ENCODE data around the gene LENG9. TPM values are rescaled to one million over a fixed set of nuclear protein-coding genes. Genes with fewer than 3 reads are reported as not detected.

The LENG9 gene
- total RNA-seq, 8 experiments from 2014 or later: 1.6 to 10.7 (median 3.7) TPM

- in situ Hi-C loops (cut with MboI; ENCODE audit: low pct_unique_long_range_greater_than_20kb in 2 of 9, low sequenced_read_pairs in 9 of 9, unreplicated experiment in 9 of 9): no loop called here
- WGBS, 10 experiments: 40 to 100% (median 89%) methylated on average over 1 to 11 of the region's 15 CpGs; no CpG with 5 or more reads in 7 of the 10 experiments
- ATAC-seq (replicated peaks in 6 of 8): no peak
- Histone ChIP-seq H3K27ac (peak overlapping the region; percentile 91), H3K4me1 (replicated peaks in 1 of 2) (peaks cover 10 to 11% of the 10 kb centered on the region in 2 donors), H3K4me3 (peak overlapping the region; percentile 39 to 59 (median 49))
Measured at GRCh38 chr19:54462047-54462654, 1.4 kb downstream of the LENG9 start.

DNA sequence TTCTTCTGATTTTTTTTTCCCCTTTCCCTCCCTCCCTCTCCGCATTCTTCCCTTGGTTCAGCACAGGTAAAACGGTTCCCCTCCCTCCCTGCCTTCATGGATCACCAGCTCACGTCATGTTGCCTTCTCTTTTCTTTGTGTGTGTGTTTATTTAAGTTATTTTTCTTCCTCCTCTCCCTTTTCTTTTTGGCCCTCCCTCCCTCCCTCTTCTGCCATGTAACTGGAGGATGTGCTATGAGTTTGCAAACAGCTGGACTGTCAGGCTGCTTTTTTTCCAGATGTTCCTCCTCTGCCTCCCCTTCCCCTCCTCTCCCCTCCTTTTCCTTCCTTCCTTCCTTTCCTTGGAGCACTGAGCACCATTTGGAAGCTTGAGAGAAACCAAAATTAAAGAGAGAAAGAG lies 2.0 kb downstream of the LENG9 start:
- H3K4me3 ChIP-seq: no peak overlapping the region
- WGBS, 10 experiments: 59 to 80% (median 69%) methylated on average over 3 of the region's 3 CpGs; no CpG with 5 or more reads in 7 of the 10 experiments
- in situ Hi-C loops (cut with MboI; ENCODE audit: low pct_unique_long_range_greater_than_20kb in 2 of 9, low sequenced_read_pairs in 9 of 9, unreplicated experiment in 9 of 9): no loop called here
- H3K27ac ChIP-seq: peak overlapping the region in 1 of 2 donors; percentile 91
- H3K4me1 ChIP-seq (replicated peaks in 1 of 2): peaks cover 10 to 11% of the 10 kb centered on the region in 2 donors
- ATAC-seq (replicated peaks in 6 of 8): no peak

GRCh38 chr19:54461210-54461609 lies 2.4 kb downstream of the LENG9 start:
- H3K4me1 ChIP-seq (replicated peaks in 1 of 2): peaks cover 10 to 11% of the 10 kb centered on the region in 2 donors
- 100% methylated on average over 5 of the region's 27 CpGs; no CpG with 5 or more reads in 9 of the 10 experiments for WGBS, 10 experiments
- in situ Hi-C loops (cut with MboI; ENCODE audit: low pct_unique_long_range_greater_than_20kb in 2 of 9, low sequenced_read_pairs in 9 of 9, unreplicated experiment in 9 of 9): no loop called here
- H3K4me3 ChIP-seq: no peak overlapping the region
- no peak for ATAC-seq (replicated peaks in 6 of 8)
- no peak overlapping the region for H3K27ac ChIP-seq

DNA sequence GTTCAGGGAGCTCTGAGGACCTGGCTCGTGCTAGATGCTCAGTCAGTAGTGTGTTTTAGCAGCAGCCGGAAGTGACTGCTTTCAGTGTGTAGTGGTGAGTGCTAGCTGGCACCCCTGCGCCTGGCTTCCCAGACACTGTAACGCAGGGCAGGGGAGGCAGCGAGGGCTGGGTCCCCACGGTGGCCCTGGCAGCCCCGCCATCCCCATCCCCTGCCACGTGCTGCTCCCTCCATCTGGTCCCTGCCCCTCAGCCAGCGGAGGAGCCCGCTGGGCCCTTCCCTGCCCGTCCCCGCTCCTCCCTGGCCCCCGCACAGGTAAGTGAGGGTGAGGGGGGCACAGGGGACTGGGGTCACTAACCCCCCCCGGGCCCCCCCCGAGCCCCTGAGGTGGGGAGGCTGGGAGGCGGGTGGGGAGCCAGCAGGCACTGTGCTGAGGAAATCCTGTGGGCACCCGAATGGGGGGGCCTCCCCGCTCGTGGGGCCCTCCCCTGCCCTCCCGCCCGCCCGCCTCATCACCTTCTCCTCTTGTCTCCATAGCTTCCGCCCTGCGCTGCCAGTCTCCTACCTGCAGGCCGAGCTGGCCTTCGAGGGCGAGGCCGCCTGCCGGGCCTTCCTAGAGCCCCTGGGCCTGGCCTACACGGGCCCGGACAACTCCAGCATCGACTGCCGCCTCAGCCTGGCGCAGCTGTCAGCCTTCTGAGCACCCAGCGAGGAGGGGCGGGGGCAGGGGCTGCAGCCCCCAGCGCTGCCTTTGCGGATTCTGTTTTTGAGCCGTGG lies 3.2 kb downstream of the LENG9 start:
- ATAC-seq (replicated peaks in 6 of 8): no peak
- Histone ChIP-seq H3K27ac (no peak overlapping the region), H3K4me3 (no peak overlapping the region), H3K4me1 (replicated peaks in 1 of 2) (peaks cover 10 to 11% of the 10 kb centered on the region in 2 donors)
- 100% methylated on average over 2 to 3 of the region's 39 CpGs; no CpG with 5 or more reads in 8 of the 10 experiments for WGBS, 10 experiments
- in situ Hi-C loops (cut with MboI; ENCODE audit: low pct_unique_long_range_greater_than_20kb in 2 of 9, low sequenced_read_pairs in 9 of 9, unreplicated experiment in 9 of 9): no loop called here

DNA sequence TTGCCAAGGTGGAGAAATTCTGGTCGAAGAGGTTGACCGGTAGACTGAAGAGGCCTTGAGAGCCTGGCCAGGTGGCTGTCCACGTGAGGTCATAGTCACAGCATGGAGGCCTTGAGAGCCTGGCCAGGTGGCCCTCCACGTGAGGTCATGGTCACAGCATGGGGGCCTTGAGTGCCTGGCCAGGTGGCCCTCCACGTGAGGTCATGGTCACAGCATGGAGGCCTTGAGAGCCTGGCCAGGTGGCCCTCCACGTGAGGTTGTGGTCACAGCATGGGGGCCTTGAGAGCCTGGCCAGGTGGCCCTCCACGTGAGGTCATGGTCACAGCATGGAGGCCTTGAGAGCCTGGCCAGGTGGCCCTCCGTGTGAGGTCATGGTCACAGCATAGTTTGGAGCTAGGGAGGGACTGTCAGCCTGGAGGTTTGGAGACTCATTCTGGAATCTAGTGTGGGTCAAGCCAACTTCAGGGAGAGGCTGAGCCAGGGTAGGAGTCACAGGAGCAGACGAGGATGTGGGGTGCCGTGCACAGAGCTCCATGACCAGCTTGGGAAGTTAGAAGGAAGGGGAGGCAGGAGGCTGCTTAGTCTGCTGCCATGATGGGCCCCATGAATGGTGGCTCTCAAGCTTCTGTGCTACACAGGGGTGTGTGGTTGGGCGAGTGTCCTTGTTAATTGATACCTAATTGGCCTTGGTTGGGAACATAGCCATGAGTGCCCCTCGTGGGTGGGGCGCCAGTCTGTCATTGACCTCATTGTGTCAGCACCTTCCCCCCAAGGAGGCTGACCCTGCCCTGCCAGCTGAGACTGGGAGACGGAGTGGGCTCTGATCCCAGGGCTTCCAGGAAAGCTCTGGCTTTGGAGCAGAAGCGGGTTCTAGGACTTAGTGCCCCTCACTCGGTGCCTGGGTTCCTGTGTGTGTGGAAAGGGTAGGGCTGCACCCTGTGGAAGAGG lies 4.0 kb downstream of the LENG9 start:
- ATAC-seq (replicated peaks in 6 of 8): no peak
- in situ Hi-C loops (cut with MboI; ENCODE audit: low pct_unique_long_range_greater_than_20kb in 2 of 9, low sequenced_read_pairs in 9 of 9, unreplicated experiment in 9 of 9): no loop called here
- H3K27ac ChIP-seq: no peak overlapping the region
- no peak overlapping the region for H3K4me3 ChIP-seq
- H3K4me1 ChIP-seq (replicated peaks in 1 of 2): peaks cover 8 to 10% of the 10 kb centered on the region in 2 donors
- WGBS, 10 experiments: 45 to 100% (median 95%) methylated on average over 1 to 5 of the region's 16 CpGs; no CpG with 5 or more reads in 3 of the 10 experiments

DNA sequence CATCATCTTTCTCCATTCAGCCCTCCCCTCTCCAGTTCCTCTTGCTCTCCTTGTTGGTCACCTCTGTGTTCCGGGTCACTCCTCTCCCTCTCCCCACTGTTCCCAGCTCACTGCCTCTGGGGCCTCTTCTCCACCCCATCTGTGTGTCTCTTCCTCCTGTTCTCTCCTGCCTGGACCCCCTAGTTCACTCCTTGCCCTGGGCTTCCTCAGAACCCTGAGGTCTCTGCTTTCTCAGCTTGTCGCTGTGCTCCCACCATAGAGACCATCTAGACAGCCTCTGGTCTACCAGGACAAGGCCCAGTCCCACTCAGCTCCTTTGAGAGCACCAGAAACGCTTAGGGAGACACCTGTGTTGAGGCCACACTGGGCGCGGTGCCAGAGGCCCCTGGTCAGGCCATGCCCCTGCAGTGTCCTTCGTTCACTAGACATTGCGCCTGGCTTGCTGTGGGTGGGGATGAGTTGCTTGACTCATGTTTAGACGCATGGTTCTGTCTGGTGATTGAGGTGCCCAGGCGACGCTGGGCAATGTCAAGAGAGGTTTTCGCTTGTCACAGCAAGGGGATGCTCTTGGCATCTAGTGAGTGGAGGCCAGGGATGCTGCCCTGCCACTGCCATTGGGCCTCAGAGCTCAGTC lies 4.8 kb downstream of the LENG9 start:
- 87 to 100% (median 100%) methylated on average over 1 to 6 of the region's 11 CpGs; no CpG with 5 or more reads in 4 of the 10 experiments for WGBS, 10 experiments
- in situ Hi-C loops (cut with MboI; ENCODE audit: low pct_unique_long_range_greater_than_20kb in 2 of 9, low sequenced_read_pairs in 9 of 9, unreplicated experiment in 9 of 9): no loop called here

GRCh38 chr19:54457773-54458647 lies 5.6 kb downstream of the LENG9 start:
- 87 to 100% (median 94%) methylated on average over 2 to 19 of the region's 42 CpGs; no CpG with 5 or more reads in 2 of the 10 experiments for WGBS, 10 experiments
- ATAC-seq (replicated peaks in 6 of 8): no peak
- Histone ChIP-seq H3K4me3 (no peak overlapping the region), H3K4me1 (replicated peaks in 1 of 2) (peaks cover 8 to 10% of the 10 kb centered on the region in 2 donors), H3K27ac (no peak overlapping the region)
- in situ Hi-C loops (cut with MboI; ENCODE audit: low pct_unique_long_range_greater_than_20kb in 2 of 9, low sequenced_read_pairs in 9 of 9, unreplicated experiment in 9 of 9): no loop called here

More for the DNA sequence above, 4.8 kb downstream of the LENG9 start:
- Histone ChIP-seq H3K4me3 (no peak overlapping the region), H3K4me1 (replicated peaks in 1 of 2) (peaks cover 8 to 10% of the 10 kb centered on the region in 2 donors), H3K27ac (no peak overlapping the region)
- no peak for ATAC-seq (replicated peaks in 6 of 8)

DNA sequence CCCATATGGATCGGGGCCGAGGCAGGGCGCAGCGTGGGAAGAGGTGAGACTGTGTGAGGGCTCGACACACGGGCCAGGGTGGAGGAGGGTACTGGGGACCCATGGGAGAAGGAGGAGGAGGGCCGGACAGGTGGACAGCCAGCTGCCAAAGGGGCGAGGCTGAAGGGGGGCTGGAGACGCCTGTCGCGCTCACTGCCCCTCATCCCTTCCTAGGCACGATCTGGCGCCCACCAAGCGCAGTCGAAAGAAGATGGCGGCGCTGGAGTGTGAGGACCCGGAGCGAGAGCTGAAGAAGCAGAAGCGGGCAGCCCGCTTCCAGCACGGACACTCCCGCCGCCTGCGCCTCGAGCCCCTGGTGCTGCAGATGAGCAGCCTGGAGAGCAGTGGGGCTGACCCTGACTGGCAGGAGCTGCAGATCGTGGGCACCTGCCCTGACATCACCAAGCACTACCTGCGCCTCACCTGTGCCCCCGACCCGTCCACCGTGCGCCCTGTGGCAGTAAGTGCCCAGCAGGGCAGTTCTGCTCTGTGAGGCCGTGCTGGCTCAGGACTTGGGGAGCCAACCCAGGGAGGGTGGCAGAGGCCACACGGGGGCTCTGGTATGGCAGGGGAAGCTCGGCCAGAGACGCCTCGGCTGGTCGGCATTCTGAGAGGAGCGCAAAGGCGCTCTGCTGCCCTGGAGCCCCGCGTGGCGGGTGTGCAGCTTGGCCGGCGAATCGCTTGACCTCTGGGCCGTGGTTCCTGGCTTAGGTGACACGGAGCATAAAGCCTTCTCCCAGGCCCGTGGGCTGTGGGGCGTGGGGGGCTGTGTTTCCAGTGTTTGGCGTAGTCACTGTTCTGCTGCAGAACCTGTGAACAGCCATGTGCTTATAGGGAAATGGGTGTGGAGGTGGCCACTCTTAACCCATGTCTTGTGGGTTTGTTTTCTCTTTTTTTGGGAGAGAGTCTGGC lies 6.9 kb downstream of the LENG9 start:
- ATAC-seq (replicated peaks in 6 of 8): peak in 2 of 8 experiments; percentile 8 to 11
- Histone ChIP-seq H3K4me3 (no peak overlapping the region), H3K4me1 (replicated peaks in 1 of 2) (no peaks in the 10 kb centered on the region), H3K27ac (no peak overlapping the region)
- in situ Hi-C loops (cut with MboI; ENCODE audit: low pct_unique_long_range_greater_than_20kb in 2 of 9, low sequenced_read_pairs in 9 of 9, unreplicated experiment in 9 of 9): no loop called here
- 94 to 100% (median 97%) methylated on average over 4 to 18 of the region's 51 CpGs; no CpG with 5 or more reads in 4 of the 10 experiments for WGBS, 10 experiments

- WGBS, 10 experiments: 83 to 100% (median 90%) methylated on average over 7 to 9 of the region's 40 CpGs; no CpG with 5 or more reads in 7 of the 10 experiments
- Histone ChIP-seq H3K4me3 (no peak overlapping the region), H3K4me1 (replicated peaks in 1 of 2) (peaks cover under 1 to 4% of the 10 kb centered on the region in 2 donors), H3K27ac (no peak overlapping the region)
- in situ Hi-C loops (cut with MboI; ENCODE audit: low pct_unique_long_range_greater_than_20kb in 2 of 9, low sequenced_read_pairs in 9 of 9, unreplicated experiment in 9 of 9): no loop called here
- ATAC-seq (replicated peaks in 6 of 8): peak in 1 of 8 experiments; percentile 3
Measured at GRCh38 chr19:54455786-54456422, 7.7 kb downstream of the LENG9 start.

DNA sequence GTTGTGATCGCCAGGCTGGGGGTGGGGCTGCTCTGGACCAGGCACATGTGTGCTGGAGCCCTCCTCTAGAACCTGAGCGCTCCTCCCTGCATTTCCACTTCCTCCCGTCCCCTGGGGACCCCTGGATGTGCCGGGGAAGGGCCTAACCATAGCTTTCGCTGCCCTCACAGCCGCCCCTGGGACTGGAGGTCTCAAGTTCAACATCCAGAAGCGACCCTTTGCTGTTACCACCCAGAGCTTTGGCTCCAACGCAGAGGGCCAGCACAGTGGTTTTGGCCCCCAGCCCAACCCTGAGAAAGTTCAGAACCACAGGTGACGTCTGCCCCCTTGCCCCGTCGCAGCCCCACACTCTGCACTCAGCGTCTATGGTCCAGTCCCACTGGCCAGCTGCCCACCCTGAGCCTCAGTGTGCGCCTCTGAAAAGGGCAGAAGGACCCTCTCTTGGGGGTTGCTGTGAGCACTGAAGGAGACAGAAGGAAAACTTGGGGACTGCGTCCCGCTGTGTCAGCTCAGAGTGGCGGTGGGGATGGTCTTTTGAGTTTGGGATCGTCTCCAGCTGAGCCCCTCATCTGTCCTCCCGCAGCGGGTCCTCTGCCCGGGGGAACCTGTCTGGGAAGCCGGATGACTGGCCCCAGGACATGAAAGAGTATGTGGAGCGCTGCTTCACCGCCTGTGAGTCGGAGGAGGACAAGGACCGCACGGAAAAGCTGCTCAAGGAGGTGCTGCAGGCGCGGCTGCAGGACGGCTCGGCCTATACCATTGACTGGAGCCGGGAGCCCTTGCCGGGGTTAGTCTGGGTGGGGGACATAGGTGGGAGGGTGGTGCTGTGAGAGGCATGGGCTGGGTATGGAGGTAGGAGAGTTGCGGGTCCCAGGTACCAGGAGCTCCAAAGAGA lies 8.6 kb downstream of the LENG9 start:
- WGBS, 10 experiments: 90 to 100% (median 100%) methylated on average over 2 to 6 of the region's 33 CpGs; no CpG with 5 or more reads in 5 of the 10 experiments
- H3K27ac ChIP-seq: no peak overlapping the region
- H3K4me1 ChIP-seq (replicated peaks in 1 of 2): peaks cover 5 to 13% of the 10 kb centered on the region in 2 donors
- in situ Hi-C loops (cut with MboI; ENCODE audit: low pct_unique_long_range_greater_than_20kb in 2 of 9, low sequenced_read_pairs in 9 of 9, unreplicated experiment in 9 of 9): no loop called here
- ATAC-seq (replicated peaks in 6 of 8): peak in 1 of 8 experiments; percentile 7
- no peak overlapping the region for H3K4me3 ChIP-seq
